HEK293 (cell line): ENCODE measurements around the gene MMS19.

ENCODE experiments used
- CTCF ChIP-seq: fragments of 450-650 bp; formaldehyde crosslinking; IDR thresholded peaks from 2 replicates; pipeline ENCODE4 v1.5.1; 2016; ENCODE audit warnings: missing biosample characterization, missing genetic modification characterization
- PRDM10 ChIP-seq: fragments of 450-650 bp; formaldehyde crosslinking; IDR thresholded peaks from 2 replicates; pipeline ENCODE4 v1.5.1; 2016; ENCODE audit warnings: missing biosample characterization, missing genetic modification characterization
- ZNF114 ChIP-seq: fragments of 450-650 bp; formaldehyde crosslinking; IDR thresholded peaks from 2 replicates; pipeline ENCODE4 v1.5.0; 2017; ENCODE audit warnings: missing biosample characterization, missing genetic modification characterization
- ZNF184 ChIP-seq: fragments of 450-650 bp; IDR thresholded peaks from 2 replicates; pipeline ENCODE4 v1.5.1; 2018; ENCODE audit warnings: missing biosample characterization, mild to moderate bottlenecking, missing genetic modification characterization
- ZNF302 ChIP-seq: fragments of 450-650 bp; formaldehyde crosslinking; IDR thresholded peaks from 2 replicates; pipeline ENCODE4 v1.5.1; 2016; ENCODE audit warnings: missing biosample characterization, missing genetic modification characterization, low read depth
- ZNF529 ChIP-seq: fragments of 450-650 bp; formaldehyde crosslinking; IDR thresholded peaks from 2 replicates; pipeline ENCODE4 v1.5.1; 2017; ENCODE audit warnings: missing genetic modification characterization, missing biosample characterization; ENCODE audit not compliant: insufficient replicate concordance
- ZNF677 ChIP-seq: fragments of 450-650 bp; IDR thresholded peaks from 2 replicates; pipeline ENCODE4 v1.5.0; 2018; ENCODE audit warnings: missing biosample characterization, mild to moderate bottlenecking, missing genetic modification characterization, moderate library complexity
- ZNF837 ChIP-seq: fragments of 450-650 bp; formaldehyde crosslinking; IDR thresholded peaks from 2 replicates; pipeline ENCODE4 v1.5.1; 2016; ENCODE audit warnings: missing biosample characterization, missing genetic modification characterization
- ZSCAN30 ChIP-seq: fragments of 450-650 bp; IDR thresholded peaks from 2 replicates; pipeline ENCODE4 v1.5.1; 2018; ENCODE audit warnings: missing biosample characterization, mild to moderate bottlenecking, missing genetic modification characterization, moderate library complexity
- TF ChIP-seq, protein P1 (sequence below): fragments of 450-650 bp; formaldehyde crosslinking; IDR thresholded peaks from 2 replicates; pipeline ENCODE4 v1.5.1; 2016; ENCODE audit warnings: missing biosample characterization, missing genetic modification characterization, low read depth
- TF ChIP-seq, protein P2 (sequence below): fragments of 450-650 bp; formaldehyde crosslinking; IDR thresholded peaks from 2 replicates; pipeline ENCODE4 v1.5.1; 2016; ENCODE audit warnings: missing biosample characterization, missing genetic modification characterization

GRCh38 chr10:97543025-97543546, 44.9 kb upstream of the MMS19 start:
- TF ChIP-seq ZNF837 = no peak
- no peak for TF ChIP-seq ZNF677 (tag by site-specific recombination)
- no peak for TF ChIP-seq CTCF (tag by site-specific recombination)
- TF ChIP-seq ZNF302 (tag by site-specific recombination) = no peak
- no peak for TF ChIP-seq PRDM10 (tag by site-specific recombination)
- no peak for TF ChIP-seq ZNF184 (tag by site-specific recombination)
- no peak for TF ChIP-seq ZSCAN30 (tag by site-specific recombination)
- no peak for TF ChIP-seq ZNF529 (tag by site-specific recombination)
- TF ChIP-seq ZNF114 (tag by site-specific recombination) = no peak
- TF ChIP-seq, protein P1, sequence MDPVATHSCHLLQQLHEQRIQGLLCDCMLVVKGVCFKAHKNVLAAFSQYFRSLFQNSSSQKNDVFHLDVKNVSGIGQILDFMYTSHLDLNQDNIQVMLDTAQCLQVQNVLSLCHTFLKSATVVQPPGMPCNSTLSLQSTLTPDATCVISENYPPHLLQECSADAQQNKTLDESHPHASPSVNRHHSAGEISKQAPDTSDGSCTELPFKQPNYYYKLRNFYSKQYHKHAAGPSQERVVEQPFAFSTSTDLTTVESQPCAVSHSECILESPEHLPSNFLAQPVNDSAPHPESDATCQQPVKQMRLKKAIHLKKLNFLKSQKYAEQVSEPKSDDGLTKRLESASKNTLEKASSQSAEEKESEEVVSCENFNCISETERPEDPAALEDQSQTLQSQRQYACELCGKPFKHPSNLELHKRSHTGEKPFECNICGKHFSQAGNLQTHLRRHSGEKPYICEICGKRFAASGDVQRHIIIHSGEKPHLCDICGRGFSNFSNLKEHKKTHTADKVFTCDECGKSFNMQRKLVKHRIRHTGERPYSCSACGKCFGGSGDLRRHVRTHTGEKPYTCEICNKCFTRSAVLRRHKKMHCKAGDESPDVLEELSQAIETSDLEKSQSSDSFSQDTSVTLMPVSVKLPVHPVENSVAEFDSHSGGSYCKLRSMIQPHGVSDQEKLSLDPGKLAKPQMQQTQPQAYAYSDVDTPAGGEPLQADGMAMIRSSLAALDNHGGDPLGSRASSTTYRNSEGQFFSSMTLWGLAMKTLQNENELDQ (tag by site-specific recombination) = no peak
- TF ChIP-seq, protein P2, sequence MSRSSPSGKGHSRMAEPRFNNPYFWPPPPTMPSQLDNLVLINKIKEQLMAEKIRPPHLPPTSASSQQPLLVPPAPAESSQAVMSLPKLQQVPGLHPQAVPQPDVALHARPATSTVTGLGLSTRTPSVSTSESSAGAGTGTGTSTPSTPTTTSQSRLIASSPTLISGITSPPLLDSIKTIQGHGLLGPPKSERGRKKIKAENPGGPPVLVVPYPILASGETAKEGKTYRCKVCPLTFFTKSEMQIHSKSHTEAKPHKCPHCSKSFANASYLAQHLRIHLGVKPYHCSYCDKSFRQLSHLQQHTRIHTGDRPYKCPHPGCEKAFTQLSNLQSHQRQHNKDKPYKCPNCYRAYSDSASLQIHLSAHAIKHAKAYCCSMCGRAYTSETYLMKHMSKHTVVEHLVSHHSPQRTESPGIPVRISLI (tag by site-specific recombination) = no peak
